Activated CD4-positive, alpha-beta T cell treated with anti-CD3 and anti-CD28 coated beads for 36 hours (primary cell): ENCODE data around the gene DAP. TPM values are rescaled to one million over a fixed set of nuclear protein-coding genes. Genes with fewer than 3 reads are reported as not detected.
"Not testable (repeated sequence)": the region's sequence is repeated elsewhere in the genome, so short reads cannot be mapped to it uniquely, and the experiment has no call there.

Source experiments
- ATAC-seq: fragments of 200-7000 bp; cut with Tn5 transposase; one replicate; pipeline ENCODE4 v1.10.0; 2021; ENCODE audit warnings: mild to moderate bottlenecking, moderate library complexity
- CTCF ChIA-PET: fragments of 350-600 bp; sonication (Branson Sonifier 250); formaldehyde crosslinking; loops from one replicate; lab custom pipeline; 2021; ENCODE audit warnings: antibody characterized with exemption; lab: Charles Lee
- POLR2A ChIA-PET: fragments of 350-600 bp; sonication (Branson Sonifier 250); formaldehyde crosslinking; loops from one replicate; lab custom pipeline; 2021; ENCODE audit warnings: antibody characterized with exemption, inconsistent platforms; lab: Charles Lee
- DNase-seq: peaks from one replicate; pipeline ENCODE4 v3.0.0-alpha.2; 2020
- H3K27ac Mint-ChIP-seq: one replicate; pipeline ENCODE4 v1.8.0; 2021; ENCODE audit warnings: mixed read lengths
- H3K27me3 Mint-ChIP-seq: one replicate; pipeline ENCODE4 v1.8.0; 2021; ENCODE audit warnings: mixed read lengths
- H3K36me3 Mint-ChIP-seq: one replicate; pipeline ENCODE4 v1.8.0; 2021; ENCODE audit warnings: low read depth, mixed read lengths
- H3K4me1 Mint-ChIP-seq: one replicate; pipeline ENCODE4 v1.8.0; 2021; ENCODE audit warnings: mixed read lengths
- H3K4me3 Mint-ChIP-seq: one replicate; pipeline ENCODE4 v1.8.0; 2021; ENCODE audit warnings: mild to moderate bottlenecking, moderate library complexity, mixed read lengths
- H3K9me3 Mint-ChIP-seq: one replicate; pipeline ENCODE4 v1.8.0; 2021; ENCODE audit warnings: low read depth, mixed read lengths
- intact Hi-C, 2 experiments: fragments of 100-400 bp; cut with DNase I in 1 of 2; cut with micrococcal nuclease in 1 of 2; formaldehyde crosslinking; loops; one replicate each; pipeline versions ENCODE4 v1.14.2 to v1.15.1; 2022 to 2024; cut with DNase I, micrococcal nuclease
- total RNA-seq, 2 experiments: library from RNA; stranded (reverse); gene quantifications; one replicate each; pipeline ENCODE4 v1.2.3, GENCODE V29; 2021

The DAP gene
- total RNA-seq, 2 experiments from 2014 or later = 41.4 to 44.0 TPM

- intact Hi-C loops = no loop called here
- no peak for DNase-seq
- ChIA-PET CTCF (interaction anchor here (0.6 kb wide), 1 partner anchor 326 kb away, joined by 3 read pairs; no protein-coding TSS in a partner anchor), POLR2A (no interaction called here)
- Mint-ChIP-seq H3K4me3 (no peak overlapping the region), H3K36me3 (no peaks in the 10 kb centered on the region), H3K9me3 (peaks cover 9% of the 10 kb centered on the region), H3K27ac (no peak overlapping the region), H3K27me3 (peaks cover 6% of the 10 kb centered on the region), H3K4me1 (peaks cover 16% of the 10 kb centered on the region)
- ATAC-seq = no peak
Observed at GRCh38 chr5:10642367-10642766, 118.7 kb downstream of the DAP start.

DNA sequence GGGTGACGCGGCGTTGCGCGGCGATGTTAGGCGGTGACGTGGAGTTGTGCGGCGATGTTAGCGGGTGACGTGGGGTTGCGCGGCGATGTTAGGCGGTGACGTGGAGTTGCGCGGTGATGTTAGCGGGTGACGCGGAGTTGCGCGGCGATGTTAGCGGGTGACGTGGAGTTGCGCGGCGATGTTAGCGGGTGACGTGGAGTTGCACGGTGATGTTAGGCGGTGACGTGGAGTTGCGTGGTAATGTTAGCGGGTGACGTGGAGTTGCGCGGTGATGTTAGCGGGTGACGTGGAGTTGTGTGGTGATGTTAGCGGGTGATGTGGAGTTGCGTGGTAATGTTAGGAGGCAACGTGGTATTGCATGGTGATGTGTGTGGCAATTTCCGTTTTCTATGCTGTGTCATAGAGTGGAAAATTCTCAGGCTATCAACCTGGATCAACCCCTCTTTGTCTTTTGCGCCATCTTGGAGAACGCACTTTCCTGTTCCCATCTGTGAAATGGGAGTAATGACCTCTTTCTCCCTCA is 121.1 kb downstream of the DAP start:
- ChIA-PET CTCF (no interaction called here), POLR2A (no interaction called here)
- Mint-ChIP-seq H3K27me3 (peaks cover 6% of the 10 kb centered on the region), H3K9me3 (peaks cover 9% of the 10 kb centered on the region), H3K36me3 (no peaks in the 10 kb centered on the region), H3K27ac (no peak overlapping the region), H3K4me1 (peaks cover 30% of the 10 kb centered on the region), H3K4me3 (no peak overlapping the region)
- intact Hi-C loops = loop anchor here in 1 of 2 experiments (5.0 to 10.0 kb wide), 2 partner anchors 122 to 285 kb away; partner anchors contain the start of genes DAP and MARCHF6
- DNase-seq = no peak
- no peak for ATAC-seq

DNA sequence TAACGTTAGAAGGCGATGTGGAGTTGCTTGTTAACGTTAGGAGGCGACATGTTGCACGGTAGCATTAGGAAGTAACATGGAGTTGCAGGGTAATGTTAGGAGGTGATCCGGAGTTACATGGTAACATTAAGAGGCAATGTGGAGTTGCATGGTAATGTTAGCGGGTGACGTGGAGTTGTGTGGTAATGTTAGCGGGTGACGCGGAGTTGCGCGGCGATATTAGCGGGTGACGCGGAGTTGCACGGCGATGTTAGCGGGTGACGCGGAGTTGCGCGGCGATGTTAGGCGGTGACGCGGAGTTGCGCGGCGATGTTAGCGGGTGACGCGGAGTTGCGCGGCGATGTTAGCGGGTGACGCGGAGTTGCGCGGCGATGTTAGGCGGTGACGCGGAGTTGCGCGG is 122.3 kb downstream of the DAP start:
- H3K9me3 Mint-ChIP-seq, CTCF ChIA-PET, DNase-seq, H3K27me3 Mint-ChIP-seq, H3K36me3 Mint-ChIP-seq, ATAC-seq, H3K27ac Mint-ChIP-seq, H3K4me3 Mint-ChIP-seq, POLR2A ChIA-PET: not testable (repeated sequence)
- H3K4me1 Mint-ChIP-seq = peaks cover 33% of the 10 kb centered on the region
- intact Hi-C loops = loop anchor here in 1 of 2 experiments (5.0 to 10.0 kb wide), 2 partner anchors 124 to 284 kb away; partner anchors contain the start of genes DAP and MARCHF6

- no peak for DNase-seq
- no peaks in the 10 kb centered on the region for H3K27me3 Mint-ChIP-seq
- peaks cover 38% of the 10 kb centered on the region for H3K4me1 Mint-ChIP-seq
- no peaks in the 10 kb centered on the region for H3K36me3 Mint-ChIP-seq
- CTCF ChIA-PET = interaction anchor here (0.8 to 2.6 kb wide), 2 partner anchors 10 to 280 kb away, joined by 4 to 22 read pairs; no protein-coding TSS in a partner anchor
- no peak overlapping the region for H3K27ac Mint-ChIP-seq
- intact Hi-C loops = loop anchor here in 1 of 2 experiments (5.0 to 10.0 kb wide), 2 partner anchors 124 to 283 kb away; partner anchors contain the start of genes DAP and MARCHF6
- peaks cover 9% of the 10 kb centered on the region for H3K9me3 Mint-ChIP-seq
- no peak overlapping the region for H3K4me3 Mint-ChIP-seq
- ATAC-seq = no peak
- POLR2A ChIA-PET = no interaction called here
Observed at GRCh38 chr5:10637944-10638343, 123.1 kb downstream of the DAP start.

- peak overlapping the region; percentile 38 for H3K4me3 Mint-ChIP-seq
- peaks cover 9% of the 10 kb centered on the region for H3K9me3 Mint-ChIP-seq
- H3K27ac Mint-ChIP-seq = peak overlapping the region; percentile 87
- no peaks in the 10 kb centered on the region for H3K27me3 Mint-ChIP-seq
- H3K4me1 Mint-ChIP-seq = peaks cover 48% of the 10 kb centered on the region
- intact Hi-C loops = loop anchor here in 1 of 2 experiments (5.0 to 10.0 kb wide), 2 partner anchors 126 to 282 kb away; partner anchors contain the start of genes DAP and MARCHF6
- no peak for ATAC-seq
- CTCF ChIA-PET = interaction anchor here (0.6 to 2.6 kb wide), 3 partner anchors 9 to 307 kb away, joined by 3 to 22 read pairs (median 4); no protein-coding TSS in a partner anchor
- POLR2A ChIA-PET = no interaction called here
- no peaks in the 10 kb centered on the region for H3K36me3 Mint-ChIP-seq
- no peak for DNase-seq
Observed at GRCh38 chr5:10636363-10637142, 124.5 kb downstream of the DAP start.

- DNase-seq = peak; percentile 49
- Mint-ChIP-seq H3K27ac (peak overlapping the region; percentile 87), H3K4me1 (peaks cover 54% of the 10 kb centered on the region), H3K4me3 (peak overlapping the region; percentile 38), H3K27me3 (peaks cover 2% of the 10 kb centered on the region), H3K36me3 (no peaks in the 10 kb centered on the region), H3K9me3 (peaks cover 9% of the 10 kb centered on the region)
- no peak for ATAC-seq
- POLR2A ChIA-PET = no interaction called here
- intact Hi-C loops = loop anchor here (1.0 to 10.0 kb wide), 5 partner anchors 40 to 281 kb away; partner anchors contain the start of genes DAP (in 2 of the 2) and MARCHF6 (in 1 of the 2)
- CTCF ChIA-PET = interaction anchor here (0.6 to 2.6 kb wide), 4 partner anchors 8 to 306 kb away, joined by 3 to 22 read pairs (median 4); no protein-coding TSS in a partner anchor
Observed at GRCh38 chr5:10635867-10636350, 125.1 kb downstream of the DAP start.

DNA sequence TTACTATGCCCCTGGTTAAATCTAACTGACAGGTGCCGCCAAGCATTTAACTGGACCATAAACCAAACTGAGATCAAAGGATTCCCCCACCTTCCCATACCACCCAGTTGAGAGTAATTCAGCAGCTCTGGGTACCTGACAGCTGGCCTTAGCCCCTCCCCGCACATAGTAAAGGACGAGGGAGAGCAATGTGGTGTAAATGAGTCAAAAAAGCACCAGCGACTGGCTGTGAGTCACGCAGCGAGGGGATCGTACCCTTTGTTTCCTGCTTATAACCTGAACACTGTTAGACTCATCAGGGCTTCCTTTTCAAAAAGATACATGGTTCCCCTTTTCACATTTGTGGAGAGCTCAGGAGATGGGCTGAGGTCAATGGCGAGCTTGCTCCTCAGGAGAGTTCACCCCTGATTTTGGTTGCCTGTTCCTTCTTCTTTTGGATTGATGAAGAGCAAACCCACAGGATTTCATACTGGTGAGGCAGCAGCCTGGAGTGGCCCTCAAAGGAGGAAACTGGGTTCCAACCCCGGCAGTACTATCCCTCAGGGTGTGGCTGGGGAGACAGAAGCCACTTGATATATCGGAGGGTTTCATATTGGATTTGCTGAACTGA is 125.7 kb downstream of the DAP start:
- ChIA-PET POLR2A (interaction anchor here (0.6 to 0.9 kb wide), 2 partner anchors 74 to 217 kb away, joined by 3 to 7 read pairs; no protein-coding TSS in a partner anchor), CTCF (interaction anchor here (0.6 to 2.6 kb wide), 6 partner anchors 8 to 116 kb away, joined by 3 to 22 read pairs (median 4); no protein-coding TSS in a partner anchor)
- Mint-ChIP-seq H3K36me3 (no peaks in the 10 kb centered on the region), H3K27ac (peak overlapping the region; percentile 87), H3K4me1 (peaks cover 56% of the 10 kb centered on the region), H3K4me3 (peak overlapping the region; percentile 38), H3K9me3 (peaks cover 9% of the 10 kb centered on the region), H3K27me3 (peaks cover 2% of the 10 kb centered on the region)
- peak; percentile 91 for DNase-seq
- intact Hi-C loops = loop anchor here (1.0 to 10.0 kb wide), 5 partner anchors 39 to 281 kb away; partner anchors contain the start of genes DAP (in 2 of the 2) and MARCHF6 (in 1 of the 2)
- peak; percentile 91 for ATAC-seq

DNA sequence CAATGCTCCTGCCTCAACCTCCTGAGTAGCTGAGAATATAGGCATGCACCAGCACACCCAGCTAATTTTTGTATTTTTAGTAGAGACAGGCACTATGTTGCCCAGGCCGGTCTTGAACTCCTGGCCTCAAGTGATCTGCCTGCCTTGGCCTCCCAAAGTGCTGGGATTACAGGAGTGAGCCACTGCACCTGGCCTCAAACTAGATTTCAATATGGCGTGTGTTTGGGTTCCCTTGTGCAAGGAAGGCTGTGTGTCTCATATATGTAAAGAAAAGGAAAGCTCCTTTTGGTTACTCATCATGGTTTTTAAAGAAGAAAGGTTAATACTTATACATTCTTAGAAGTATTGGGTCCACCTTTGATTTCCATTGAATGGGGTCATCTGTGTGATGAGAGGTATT is 126.5 kb downstream of the DAP start:
- Mint-ChIP-seq H3K9me3 (peaks cover 4% of the 10 kb centered on the region), H3K4me1 (peaks cover 58% of the 10 kb centered on the region), H3K27ac (peak overlapping the region; percentile 87), H3K27me3 (peaks cover 9% of the 10 kb centered on the region), H3K4me3 (no peak overlapping the region), H3K36me3 (no peaks in the 10 kb centered on the region)
- ATAC-seq (no peak), DNase-seq (no peak)
- CTCF ChIA-PET = interaction anchor here (0.5 to 1.0 kb wide), 5 partner anchors 9 to 358 kb away, joined by 3 to 4 read pairs (median 3); no protein-coding TSS in a partner anchor
- POLR2A ChIA-PET = interaction anchor here (0.9 kb wide), 1 partner anchor 73 kb away, joined by 7 read pairs; no protein-coding TSS in a partner anchor
- intact Hi-C loops = loop anchor here (2.0 to 10.0 kb wide), 4 partner anchors 37 to 508 kb away; partner anchors contain the start of genes DAP (in 1 of the 2) and MARCHF6 (in 1 of the 2)

- Mint-ChIP-seq H3K27ac (peak overlapping the region; percentile 81), H3K27me3 (peaks cover 13% of the 10 kb centered on the region), H3K4me3 (peak overlapping the region; percentile 4), H3K36me3 (no peaks in the 10 kb centered on the region), H3K9me3 (peaks cover 4% of the 10 kb centered on the region), H3K4me1 (peaks cover 61% of the 10 kb centered on the region)
- intact Hi-C loops = loop anchor here (2.0 to 10.0 kb wide), 4 partner anchors 37 to 508 kb away; partner anchors contain the start of genes DAP (in 1 of the 2) and MARCHF6 (in 1 of the 2)
- ATAC-seq = no peak
- DNase-seq = no peak
- ChIA-PET POLR2A (interaction anchor here (0.6 kb wide), 1 partner anchor 236 kb away, joined by 4 read pairs; no protein-coding TSS in a partner anchor), CTCF (no interaction called here)
Observed at GRCh38 chr5:10634050-10634449, 127.0 kb downstream of the DAP start.

- Mint-ChIP-seq H3K4me1 (peaks cover 61% of the 10 kb centered on the region), H3K9me3 (peaks cover 1% of the 10 kb centered on the region), H3K27me3 (peaks cover 13% of the 10 kb centered on the region), H3K27ac (peak overlapping the region; percentile 81), H3K36me3 (no peaks in the 10 kb centered on the region), H3K4me3 (peak overlapping the region; percentile 4)
- DNase-seq (peak; percentile 64), ATAC-seq (no peak)
- intact Hi-C loops = loop anchor here (2.0 to 10.0 kb wide), 5 partner anchors 36 to 509 kb away; partner anchors contain the start of genes DAP (in 1 of the 2) and MARCHF6 (in 1 of the 2)
- CTCF ChIA-PET = interaction anchor here (1.0 kb wide), 1 partner anchor 181 kb away, joined by 3 read pairs; no protein-coding TSS in a partner anchor
- POLR2A ChIA-PET = interaction anchor here (0.6 kb wide), 1 partner anchor 235 kb away, joined by 4 read pairs; no protein-coding TSS in a partner anchor
Observed at GRCh38 chr5:10633271-10634049, 127.6 kb downstream of the DAP start.
